Posterior cingulate gyrus (tissue), 11 donors: ENCODE data around the gene ELFN2.

Experiments
- DNase-seq, 10 donors: peaks; one replicate each; pipeline versions ENCODE4 v3.0.0 to v3.0.0-alpha.2; 2020 to 2021; ENCODE audit warnings: mixed read lengths in 3 of 10
- intact Hi-C: fragments of 100-400 bp; cut with DNase I; formaldehyde crosslinking; loops from one replicate; pipeline ENCODE4 v1.15.1; 2023

Gene ELFN2

GRCh38 chr22:37344735-37345449 is 82.4 kb downstream of the ELFN2 start:
- intact Hi-C loops: no loop called here
- no peak for DNase-seq

DNA sequence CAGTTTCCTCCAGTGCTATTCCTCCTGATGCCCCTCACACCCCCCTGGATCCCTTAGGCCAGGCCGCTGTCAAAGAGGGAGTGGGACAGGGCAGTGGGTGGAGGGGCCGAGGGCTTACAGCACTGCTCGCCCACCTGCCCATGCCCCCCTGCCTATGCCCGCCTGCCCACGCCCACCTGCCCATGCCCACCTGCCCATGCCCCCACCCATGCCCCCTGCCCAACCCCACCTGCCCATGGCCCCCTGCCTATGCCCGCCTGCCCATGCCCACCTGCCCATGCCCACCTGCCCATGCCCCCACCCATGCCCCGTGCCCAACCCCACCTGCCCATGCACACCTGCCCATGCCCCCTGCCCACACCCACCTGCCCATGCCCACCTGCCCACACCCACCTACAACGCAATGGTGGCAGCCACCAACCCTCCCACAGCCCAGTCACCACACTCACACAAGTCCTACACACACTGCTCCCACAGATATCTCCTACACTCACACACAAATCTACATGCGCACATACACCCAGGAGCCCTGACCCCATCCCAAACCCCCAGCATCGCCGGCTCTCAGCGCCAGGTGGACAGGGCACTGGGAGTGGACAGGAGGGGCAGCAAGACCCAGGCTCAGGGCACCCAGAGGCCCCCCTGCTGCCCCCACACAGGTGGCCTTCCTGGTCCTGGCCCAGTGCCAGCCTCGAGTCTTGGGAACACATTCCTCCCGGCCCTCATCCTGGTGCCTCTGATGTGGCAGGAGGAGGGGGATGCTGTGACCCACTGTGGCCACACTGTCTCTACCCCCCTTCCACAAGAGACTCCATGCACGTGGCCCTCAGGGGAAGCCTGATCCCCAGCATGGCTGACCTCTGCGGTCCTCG is 83.2 kb downstream of the ELFN2 start:
- intact Hi-C loops: no loop called here
- DNase-seq: no peak

DNA sequence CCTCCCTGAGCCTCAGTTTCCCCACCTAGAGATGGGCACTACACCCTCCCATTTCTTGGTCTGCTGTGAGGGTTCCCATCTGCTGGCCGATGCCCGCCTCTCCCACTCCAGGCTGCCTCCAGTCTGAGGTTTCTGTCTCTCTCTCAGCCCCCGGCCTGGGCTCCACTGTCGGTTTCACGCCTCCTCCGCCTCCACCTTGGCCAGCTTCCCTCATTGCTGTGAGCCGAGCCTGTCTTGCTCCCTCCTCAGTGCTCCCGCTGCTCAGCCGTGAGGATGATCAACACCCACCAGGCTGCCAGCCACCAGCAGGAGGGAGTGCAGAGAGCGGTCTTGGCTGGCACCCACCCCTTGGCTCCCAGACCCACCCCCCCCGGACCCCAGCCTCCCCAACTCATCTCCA is 83.9 kb downstream of the ELFN2 start:
- DNase-seq: peak in 9 of 10 donors; percentile 25 to 96 (median 68)
- intact Hi-C loops: no loop called here

DNA sequence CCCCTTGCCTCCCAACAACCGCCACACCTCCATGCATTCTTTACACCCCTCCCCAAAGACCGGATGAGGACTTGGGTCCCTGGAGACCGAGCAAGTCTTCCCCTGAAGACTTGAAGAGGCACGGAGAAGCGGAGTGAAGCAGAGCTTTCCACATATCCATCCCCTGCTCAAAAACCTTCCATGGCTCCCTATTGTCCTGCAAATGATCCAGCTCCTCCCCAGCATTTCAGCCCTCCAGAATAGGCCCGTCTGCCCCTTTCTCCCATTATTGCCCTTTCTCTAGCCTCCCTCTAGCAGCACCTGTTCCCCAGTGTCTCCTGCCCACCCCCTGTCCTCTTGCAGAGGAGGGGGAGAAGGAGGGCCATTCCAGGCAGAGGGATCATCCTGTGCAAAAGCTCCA is 85.2 kb downstream of the ELFN2 start:
- intact Hi-C loops: no loop called here
- DNase-seq: no peak

GRCh38 chr22:37340331-37341262 is 86.7 kb downstream of the ELFN2 start:
- DNase-seq: peak in 9 of 10 donors; percentile 24 to 96 (median 80)
- intact Hi-C loops: no loop called here

- intact Hi-C loops: loop anchor here (5.0 kb wide), 1 partner anchor 89 kb away; the partner anchor contains the start of gene ELFN2
These were observed 88.6 kb downstream of the ELFN2 start for GRCh38 chr22:37338539-37339246.

DNA sequence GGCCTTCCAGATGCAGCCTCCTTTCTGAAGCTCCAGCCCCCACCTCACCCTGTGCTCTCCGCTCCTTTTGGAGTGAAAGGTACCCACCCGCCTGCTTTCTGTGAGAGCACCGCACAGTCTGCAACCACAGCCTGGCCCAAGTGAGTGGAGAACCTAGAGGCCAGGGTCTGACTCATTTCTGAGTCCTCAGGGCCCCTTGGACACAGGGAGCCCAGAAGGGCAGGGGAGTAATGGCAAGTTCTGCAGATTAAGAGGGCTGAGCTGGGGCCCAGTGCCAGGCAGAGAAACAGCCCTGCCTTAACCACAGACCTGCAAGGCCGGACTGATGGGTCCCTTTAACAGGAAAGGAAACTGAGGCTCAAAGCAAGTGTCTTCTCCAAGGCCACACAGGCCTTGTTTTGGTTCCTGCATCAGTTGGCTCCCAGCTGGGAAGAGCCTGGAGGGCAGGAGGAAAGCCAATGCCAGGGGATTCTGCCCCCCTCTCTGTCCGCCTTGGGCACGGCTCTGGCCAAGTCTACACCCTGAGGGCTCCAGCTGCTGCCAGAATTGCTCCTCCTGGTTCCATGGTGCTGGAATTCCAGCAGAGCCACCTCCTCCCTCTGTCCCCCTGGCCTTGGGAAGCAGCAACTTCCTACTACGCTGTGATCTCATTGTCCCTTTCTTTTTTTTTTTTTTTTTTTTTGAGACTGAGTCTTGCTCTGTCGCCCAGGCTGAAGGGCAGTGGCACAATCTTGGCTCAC is 89.9 kb downstream of the ELFN2 start:
- no peak for DNase-seq
- intact Hi-C loops: loop anchor here (5.0 kb wide), 1 partner anchor 90 kb away; the partner anchor contains the start of gene ELFN2

More at GRCh38 chr22:37338539-37339246, 88.6 kb downstream of the ELFN2 start:
- no peak for DNase-seq

GRCh38 chr22:37336579-37336978 is 90.7 kb downstream of the ELFN2 start:
- DNase-seq: no peak
- intact Hi-C loops: loop anchor here (5.0 kb wide), 1 partner anchor 91 kb away; the partner anchor contains the start of gene ELFN2

GRCh38 chr22:37335806-37336199 is 91.5 kb downstream of the ELFN2 start:
- DNase-seq: no peak
- intact Hi-C loops: loop anchor here (5.0 kb wide), 1 partner anchor 91 kb away; the partner anchor contains the start of gene ELFN2

- no peak for DNase-seq
- intact Hi-C loops: loop anchor here (5.0 kb wide), 1 partner anchor 92 kb away; the partner anchor contains the start of gene ELFN2
These were observed 92.1 kb downstream of the ELFN2 start for GRCh38 chr22:37334859-37335805.

DNA sequence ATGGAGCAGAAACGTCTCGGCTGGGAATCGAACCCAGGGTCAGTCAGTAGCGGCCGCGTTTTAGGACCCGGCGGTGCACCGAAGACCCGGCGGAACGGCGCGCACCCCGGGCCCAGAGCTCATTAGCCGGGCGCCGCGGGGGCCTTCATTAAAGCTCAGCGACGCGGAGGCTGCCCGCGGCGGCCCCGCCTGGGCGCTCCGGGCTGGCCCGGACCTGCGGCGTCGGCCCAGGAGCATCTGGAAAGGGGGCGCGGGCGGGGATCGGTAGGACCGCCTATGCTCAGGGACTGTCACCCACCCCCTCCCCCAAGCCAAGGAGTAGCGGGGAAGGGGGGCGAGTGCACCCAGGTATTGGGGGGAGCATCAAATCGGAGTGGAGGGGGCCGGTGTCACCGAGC is 92.8 kb downstream of the ELFN2 start:
- no peak for DNase-seq
- intact Hi-C loops: no loop called here

DNA sequence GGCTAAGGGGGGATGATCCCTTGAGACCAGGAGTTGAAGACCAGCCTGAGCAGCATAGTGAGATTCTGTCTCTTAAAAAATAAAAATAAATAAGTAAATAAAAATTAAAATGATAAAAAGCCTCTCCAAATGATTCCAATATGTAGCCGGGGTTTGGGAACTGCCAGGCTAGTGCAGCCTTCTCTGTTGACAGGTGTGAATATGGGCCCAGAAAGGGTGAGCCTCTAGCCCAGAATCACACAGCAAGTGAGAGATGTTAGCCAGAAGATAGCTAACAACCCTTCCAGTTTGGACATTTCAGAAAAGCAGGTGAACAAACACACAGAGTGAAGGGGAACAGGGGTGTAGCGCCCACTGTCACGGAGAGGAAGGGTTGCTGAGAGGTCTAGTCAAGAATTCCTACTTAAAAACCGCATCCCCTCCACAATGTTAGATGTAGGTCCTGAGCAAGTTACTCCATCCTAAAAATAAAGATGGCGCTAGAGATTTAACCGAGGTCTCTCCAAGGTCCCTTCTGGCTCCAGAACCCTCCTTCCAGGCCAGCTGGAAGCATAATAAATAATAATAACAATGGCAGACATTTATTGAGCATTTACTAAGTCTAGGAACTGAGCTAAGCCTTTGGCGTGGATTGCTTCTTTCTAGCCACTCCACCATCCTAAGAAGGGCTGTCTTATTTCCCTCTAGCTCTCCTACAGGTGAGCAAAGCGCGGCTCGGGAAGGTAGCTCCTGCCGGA is 93.4 kb downstream of the ELFN2 start:
- no peak for DNase-seq
- intact Hi-C loops: no loop called here

- intact Hi-C loops: no loop called here
- DNase-seq: no peak
These were observed 95.3 kb downstream of the ELFN2 start for GRCh38 chr22:37331856-37332536.

DNA sequence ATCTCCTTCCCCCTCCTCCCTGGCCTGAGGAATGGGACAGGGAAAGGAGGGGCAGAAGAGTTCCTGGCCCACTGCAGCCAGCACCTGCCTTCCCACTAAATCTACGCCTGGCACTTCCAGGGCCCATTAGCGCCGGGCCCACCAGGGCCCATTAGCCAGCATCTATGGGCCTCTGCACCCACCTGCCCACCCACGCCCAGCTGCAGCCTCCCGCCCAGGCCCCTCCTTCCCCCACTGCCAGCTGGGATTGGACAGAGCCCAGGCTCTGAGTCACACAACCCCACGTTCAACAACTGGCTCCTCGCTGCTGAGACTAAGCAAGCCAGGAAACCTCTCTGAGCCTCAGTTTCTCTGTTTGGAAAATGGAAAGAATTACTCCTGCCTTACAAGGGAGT is 96.2 kb downstream of the ELFN2 start:
- intact Hi-C loops: no loop called here
- DNase-seq: peak in 7 of 10 donors; percentile 41 to 94 (median 76)

GRCh38 chr22:37330200-37331033 is 96.9 kb downstream of the ELFN2 start:
- peak; percentile 40 to 97 (median 80) for DNase-seq
- intact Hi-C loops: no loop called here
